ENCODE data around the gene COL9A1.

The COL9A1 gene

GRCh38 chr6:70304616-70305015 is 1.7 kb upstream of the COL9A1 start:
- no peaks in the 10 kb centered on the region for H3K27me3 ChIP-seq (ENCODE audit: insufficient read depth, low read length, poor library complexity)
- H3K79me1 ChIP-seq (ENCODE audit: low read length), result no peaks in the 10 kb centered on the region
- H2AK5ac ChIP-seq (ENCODE audit: low read length), result no peak overlapping the region
- DNase-seq, result no peak
- no peak overlapping the region for H3K9ac ChIP-seq (ENCODE audit: low read length)
- H3K56ac ChIP-seq (ENCODE audit: low read length), result no peak overlapping the region
- H3K4me3 ChIP-seq (ENCODE audit: low read length), result no peak overlapping the region
- H3K27ac ChIP-seq (ENCODE audit: low read depth, low read length), result no peak overlapping the region
- no peak overlapping the region for H3K4ac ChIP-seq (ENCODE audit: low read depth, low read length)
- H3K79me2 ChIP-seq (ENCODE audit: control insufficient read depth, insufficient read depth, low read length), result no peaks in the 10 kb centered on the region
- H2BK5ac ChIP-seq (ENCODE audit: low read length), result no peak overlapping the region
- no peaks in the 10 kb centered on the region for H3K36me3 ChIP-seq (ENCODE audit: control insufficient read depth, insufficient read depth, low read length)
- H3K4me2 ChIP-seq (ENCODE audit: low read length), result no peak overlapping the region
- no CpG with 5 or more reads among the region's 1 CpG for WGBS (ENCODE audit: extremely low coverage, insufficient coverage, low lambda C conversion rate)
- no peak overlapping the region for H3K18ac ChIP-seq (ENCODE audit: low read length)
- H2BK120ac ChIP-seq (ENCODE audit: low read depth, low read length), result no peak overlapping the region
- H3K23ac ChIP-seq (ENCODE audit: low read length), result no peak overlapping the region
- H4K8ac ChIP-seq (ENCODE audit: low read depth, low read length), result no peak overlapping the region
- H3K4me1 ChIP-seq (ENCODE audit: control insufficient read depth, low read depth, low read length), result no peaks in the 10 kb centered on the region
- no peak overlapping the region for H4K5ac ChIP-seq (ENCODE audit: low read length)
- H2BK15ac ChIP-seq (replicated peaks; ENCODE audit: low read depth), result no peak overlapping the region

DNA sequence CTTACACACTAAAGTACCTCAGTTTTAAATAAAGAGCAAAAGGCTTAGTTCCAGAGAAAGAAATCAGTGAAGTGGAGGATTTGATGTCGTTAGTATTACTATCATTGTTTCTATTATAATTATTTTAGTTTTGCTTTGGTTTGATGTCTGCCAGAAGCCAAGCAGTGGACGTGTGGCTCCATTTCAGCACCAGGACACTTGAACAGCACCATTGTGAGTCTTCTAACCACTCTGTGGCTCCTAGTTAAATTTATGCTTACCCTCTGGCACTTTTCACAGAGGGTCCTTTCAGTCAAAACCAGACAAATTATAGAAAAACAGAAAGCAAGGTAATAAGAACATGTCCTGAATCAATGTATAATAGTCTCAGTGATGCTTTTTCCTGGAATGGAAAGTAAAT is 3.4 kb downstream of the COL9A1 start:
- no peak overlapping the region for H3K4me2 ChIP-seq (ENCODE audit: low read length)
- H2BK120ac ChIP-seq (ENCODE audit: low read depth, low read length), result no peak overlapping the region
- H3K79me2 ChIP-seq (ENCODE audit: control insufficient read depth, insufficient read depth, low read length), result no peaks in the 10 kb centered on the region
- H3K36me3 ChIP-seq (ENCODE audit: control insufficient read depth, insufficient read depth, low read length), result no peaks in the 10 kb centered on the region
- H2BK15ac ChIP-seq (replicated peaks; ENCODE audit: low read depth), result no peak overlapping the region
- no peak overlapping the region for H2AK5ac ChIP-seq (ENCODE audit: low read length)
- H3K23ac ChIP-seq (ENCODE audit: low read length), result no peak overlapping the region
- H3K4me1 ChIP-seq (ENCODE audit: control insufficient read depth, low read depth, low read length), result no peaks in the 10 kb centered on the region
- no peak overlapping the region for H4K8ac ChIP-seq (ENCODE audit: low read depth, low read length)
- H3K9ac ChIP-seq (ENCODE audit: low read length), result no peak overlapping the region
- H3K79me1 ChIP-seq (ENCODE audit: low read length), result no peaks in the 10 kb centered on the region
- H3K56ac ChIP-seq (ENCODE audit: low read length), result no peak overlapping the region
- no peak overlapping the region for H3K4ac ChIP-seq (ENCODE audit: low read depth, low read length)
- H3K27ac ChIP-seq (ENCODE audit: low read depth, low read length), result no peak overlapping the region
- no CpG with 5 or more reads among the region's 2 CpGs for WGBS (ENCODE audit: extremely low coverage, insufficient coverage, low lambda C conversion rate)
- DNase-seq, result peak; percentile 12
- no peaks in the 10 kb centered on the region for H3K27me3 ChIP-seq (ENCODE audit: insufficient read depth, low read length, poor library complexity)
- no peak overlapping the region for H2BK5ac ChIP-seq (ENCODE audit: low read length)
- no peak overlapping the region for H3K4me3 ChIP-seq (ENCODE audit: low read length)
- no peak overlapping the region for H4K5ac ChIP-seq (ENCODE audit: low read length)
- no peak overlapping the region for H3K18ac ChIP-seq (ENCODE audit: low read length)

- Histone ChIP-seq H3K79me2 (ENCODE audit: control insufficient read depth, insufficient read depth, low read length) (no peaks in the 10 kb centered on the region), H4K8ac (ENCODE audit: low read depth, low read length) (no peak overlapping the region), H4K5ac (ENCODE audit: low read length) (no peak overlapping the region), H2BK120ac (ENCODE audit: low read depth, low read length) (no peak overlapping the region), H3K27ac (ENCODE audit: low read depth, low read length) (no peak overlapping the region), H3K56ac (ENCODE audit: low read length) (no peak overlapping the region), H3K4me2 (ENCODE audit: low read length) (no peak overlapping the region), H2BK15ac (replicated peaks; ENCODE audit: low read depth) (no peak overlapping the region), H3K27me3 (ENCODE audit: insufficient read depth, low read length, poor library complexity) (no peaks in the 10 kb centered on the region), H3K4ac (ENCODE audit: low read depth, low read length) (no peak overlapping the region), H3K9ac (ENCODE audit: low read length) (no peak overlapping the region), H2BK5ac (ENCODE audit: low read length) (no peak overlapping the region), H3K4me3 (ENCODE audit: low read length) (no peak overlapping the region), H2AK5ac (ENCODE audit: low read length) (no peak overlapping the region), H3K4me1 (ENCODE audit: control insufficient read depth, low read depth, low read length) (no peaks in the 10 kb centered on the region), H3K18ac (ENCODE audit: low read length) (no peak overlapping the region), H3K36me3 (ENCODE audit: control insufficient read depth, insufficient read depth, low read length) (no peaks in the 10 kb centered on the region), H3K79me1 (ENCODE audit: low read length) (no peaks in the 10 kb centered on the region), H3K23ac (ENCODE audit: low read length) (no peak overlapping the region)
- DNase-seq, result no peak
These were observed 4.8 kb downstream of the COL9A1 start for GRCh38 chr6:70298068-70298467.

GRCh38 chr6:70292193-70292592 is 10.7 kb downstream of the COL9A1 start:
- Histone ChIP-seq H3K27me3 (ENCODE audit: insufficient read depth, low read length, poor library complexity) (no peaks in the 10 kb centered on the region), H3K4me3 (ENCODE audit: low read length) (no peak overlapping the region), H4K8ac (ENCODE audit: low read depth, low read length) (no peak overlapping the region), H3K79me1 (ENCODE audit: low read length) (no peaks in the 10 kb centered on the region), H2BK15ac (replicated peaks; ENCODE audit: low read depth) (no peak overlapping the region), H3K9ac (ENCODE audit: low read length) (no peak overlapping the region), H3K56ac (ENCODE audit: low read length) (no peak overlapping the region), H2AK5ac (ENCODE audit: low read length) (no peak overlapping the region), H3K23ac (ENCODE audit: low read length) (no peak overlapping the region), H3K18ac (ENCODE audit: low read length) (no peak overlapping the region), H3K79me2 (ENCODE audit: control insufficient read depth, insufficient read depth, low read length) (no peaks in the 10 kb centered on the region), H3K4ac (ENCODE audit: low read depth, low read length) (no peak overlapping the region), H3K27ac (ENCODE audit: low read depth, low read length) (no peak overlapping the region), H3K4me2 (ENCODE audit: low read length) (no peak overlapping the region), H3K36me3 (ENCODE audit: control insufficient read depth, insufficient read depth, low read length) (no peaks in the 10 kb centered on the region), H2BK120ac (ENCODE audit: low read depth, low read length) (no peak overlapping the region), H3K4me1 (ENCODE audit: control insufficient read depth, low read depth, low read length) (no peaks in the 10 kb centered on the region), H4K5ac (ENCODE audit: low read length) (no peak overlapping the region), H2BK5ac (ENCODE audit: low read length) (no peak overlapping the region)
- no CpG with 5 or more reads among the region's 1 CpG for WGBS (ENCODE audit: extremely low coverage, insufficient coverage, low lambda C conversion rate)
- peak; percentile 56 for DNase-seq

DNA sequence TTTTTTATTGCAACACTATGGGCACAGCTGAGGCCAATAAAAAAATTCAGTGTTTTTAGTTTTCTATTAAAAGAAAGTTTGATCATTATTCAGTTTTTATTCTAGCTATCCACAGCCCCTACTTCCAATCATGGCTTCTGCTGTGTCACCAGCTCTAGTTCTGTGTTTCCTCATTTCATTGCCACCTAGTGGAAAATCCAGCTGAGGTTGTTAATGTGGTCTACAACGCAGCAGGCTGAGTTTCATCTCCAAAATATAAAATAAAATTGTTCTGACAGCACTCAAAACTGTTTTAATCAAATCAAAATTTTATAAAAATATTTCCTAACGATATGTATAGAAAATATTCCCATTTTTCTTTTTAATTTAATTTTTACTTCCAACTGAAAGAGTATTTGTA is 13.6 kb downstream of the COL9A1 start:
- no peak overlapping the region for H3K56ac ChIP-seq (ENCODE audit: low read length)
- no peak overlapping the region for H4K5ac ChIP-seq (ENCODE audit: low read length)
- no peak overlapping the region for H3K4me2 ChIP-seq (ENCODE audit: low read length)
- H3K4me1 ChIP-seq (ENCODE audit: control insufficient read depth, low read depth, low read length), result no peaks in the 10 kb centered on the region
- no peaks in the 10 kb centered on the region for H3K79me2 ChIP-seq (ENCODE audit: control insufficient read depth, insufficient read depth, low read length)
- H4K8ac ChIP-seq (ENCODE audit: low read depth, low read length), result no peak overlapping the region
- no peaks in the 10 kb centered on the region for H3K27me3 ChIP-seq (ENCODE audit: insufficient read depth, low read length, poor library complexity)
- no peak overlapping the region for H2BK15ac ChIP-seq (replicated peaks; ENCODE audit: low read depth)
- no peak overlapping the region for H3K4me3 ChIP-seq (ENCODE audit: low read length)
- no peak overlapping the region for H2BK120ac ChIP-seq (ENCODE audit: low read depth, low read length)
- no peak overlapping the region for H3K9ac ChIP-seq (ENCODE audit: low read length)
- no peak overlapping the region for H2BK5ac ChIP-seq (ENCODE audit: low read length)
- H3K27ac ChIP-seq (ENCODE audit: low read depth, low read length), result no peak overlapping the region
- H3K4ac ChIP-seq (ENCODE audit: low read depth, low read length), result no peak overlapping the region
- no peak overlapping the region for H3K23ac ChIP-seq (ENCODE audit: low read length)
- H3K18ac ChIP-seq (ENCODE audit: low read length), result no peak overlapping the region
- no peaks in the 10 kb centered on the region for H3K36me3 ChIP-seq (ENCODE audit: control insufficient read depth, insufficient read depth, low read length)
- H2AK5ac ChIP-seq (ENCODE audit: low read length), result no peak overlapping the region
- peak; percentile 46 for DNase-seq
- WGBS (ENCODE audit: extremely low coverage, insufficient coverage, low lambda C conversion rate), result 100% methylated on average over 1 of the region's 2 CpGs
- no peaks in the 10 kb centered on the region for H3K79me1 ChIP-seq (ENCODE audit: low read length)

DNA sequence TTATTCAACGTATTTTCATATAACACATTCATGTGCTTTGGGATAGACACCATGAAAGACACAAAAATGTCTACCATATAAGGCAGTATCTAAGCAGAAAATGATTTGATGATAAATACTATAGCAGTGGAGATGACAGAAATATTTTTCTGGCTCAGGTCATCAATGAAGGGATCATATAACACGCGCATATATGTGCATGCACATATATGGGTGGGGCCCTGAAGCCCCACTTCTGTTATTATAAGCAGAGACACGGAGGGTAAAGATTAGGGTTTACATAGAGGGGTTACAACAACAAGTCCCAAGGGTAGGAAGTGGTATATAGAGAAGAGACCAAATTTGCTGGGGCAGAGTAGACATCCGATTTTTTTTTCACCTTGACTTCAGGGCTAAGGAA is 16.0 kb downstream of the COL9A1 start:
- no peaks in the 10 kb centered on the region for H3K79me2 ChIP-seq (ENCODE audit: control insufficient read depth, insufficient read depth, low read length)
- H3K27me3 ChIP-seq (ENCODE audit: insufficient read depth, low read length, poor library complexity), result peaks cover under 1% of the 10 kb centered on the region
- no peak overlapping the region for H2AK5ac ChIP-seq (ENCODE audit: low read length)
- H3K4ac ChIP-seq (ENCODE audit: low read depth, low read length), result no peak overlapping the region
- no peaks in the 10 kb centered on the region for H3K36me3 ChIP-seq (ENCODE audit: control insufficient read depth, insufficient read depth, low read length)
- WGBS (ENCODE audit: extremely low coverage, insufficient coverage, low lambda C conversion rate), result no CpG with 5 or more reads among the region's 5 CpGs
- no peak overlapping the region for H3K23ac ChIP-seq (ENCODE audit: low read length)
- H3K4me1 ChIP-seq (ENCODE audit: control insufficient read depth, low read depth, low read length), result no peaks in the 10 kb centered on the region
- no peak overlapping the region for H2BK15ac ChIP-seq (replicated peaks; ENCODE audit: low read depth)
- no peak overlapping the region for H3K56ac ChIP-seq (ENCODE audit: low read length)
- H3K79me1 ChIP-seq (ENCODE audit: low read length), result no peaks in the 10 kb centered on the region
- no peak overlapping the region for H4K5ac ChIP-seq (ENCODE audit: low read length)
- no peak overlapping the region for H3K27ac ChIP-seq (ENCODE audit: low read depth, low read length)
- no peak overlapping the region for H3K4me3 ChIP-seq (ENCODE audit: low read length)
- H3K18ac ChIP-seq (ENCODE audit: low read length), result no peak overlapping the region
- H3K4me2 ChIP-seq (ENCODE audit: low read length), result no peak overlapping the region
- no peak overlapping the region for H3K9ac ChIP-seq (ENCODE audit: low read length)
- H4K8ac ChIP-seq (ENCODE audit: low read depth, low read length), result no peak overlapping the region
- H2BK5ac ChIP-seq (ENCODE audit: low read length), result no peak overlapping the region
- DNase-seq, result no peak
- H2BK120ac ChIP-seq (ENCODE audit: low read depth, low read length), result no peak overlapping the region

Data from mesendoderm (in vitro differentiated cells).